HG02943 (cell line): ENCODE data around the gene LMO2.

ENCODE experiments used
- ATAC-seq: cut with Tn5 transposase; IDR thresholded peaks from one replicate; pipeline ENCODE4 v1.9.1; 2021; ENCODE audit warnings: mild to moderate bottlenecking, low read depth, moderate library complexity; ENCODE audit not compliant: unreplicated experiment

The LMO2 gene

GRCh38 chr11:33892906-33893594 lies 1.2 kb upstream of the LMO2 start:
- no peak for ATAC-seq

DNA sequence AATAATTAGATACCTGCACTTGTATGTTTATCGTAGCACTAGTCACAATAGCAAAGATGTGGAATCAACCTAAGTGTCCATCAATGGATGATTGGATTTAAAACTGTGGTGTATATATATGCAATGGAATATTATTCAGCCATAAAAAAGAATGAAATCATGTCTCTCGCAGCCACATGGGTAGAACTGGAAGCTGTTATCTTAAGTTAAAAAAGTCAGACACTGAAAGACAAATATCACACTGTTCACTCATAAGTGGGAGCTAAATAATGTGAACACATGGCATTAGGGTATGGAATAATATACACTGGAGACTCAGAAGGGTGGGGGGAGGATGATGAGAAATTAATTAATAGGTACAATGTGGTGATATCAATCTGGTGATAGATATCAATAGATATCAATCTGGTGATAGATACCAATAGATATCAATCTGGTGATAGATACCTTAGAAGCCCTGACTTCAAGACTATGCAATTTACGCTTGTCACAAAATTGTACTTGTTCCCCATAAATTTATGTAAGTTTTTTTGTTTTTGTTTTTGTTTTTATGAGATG lies 2.0 kb downstream of the LMO2 start:
- no peak for ATAC-seq

- ATAC-seq, result no peak
Observed at GRCh38 chr11:33889296-33889695, 2.6 kb downstream of the LMO2 start.

- no peak for ATAC-seq
Observed at GRCh38 chr11:33887886-33888285, 4.0 kb downstream of the LMO2 start.

DNA sequence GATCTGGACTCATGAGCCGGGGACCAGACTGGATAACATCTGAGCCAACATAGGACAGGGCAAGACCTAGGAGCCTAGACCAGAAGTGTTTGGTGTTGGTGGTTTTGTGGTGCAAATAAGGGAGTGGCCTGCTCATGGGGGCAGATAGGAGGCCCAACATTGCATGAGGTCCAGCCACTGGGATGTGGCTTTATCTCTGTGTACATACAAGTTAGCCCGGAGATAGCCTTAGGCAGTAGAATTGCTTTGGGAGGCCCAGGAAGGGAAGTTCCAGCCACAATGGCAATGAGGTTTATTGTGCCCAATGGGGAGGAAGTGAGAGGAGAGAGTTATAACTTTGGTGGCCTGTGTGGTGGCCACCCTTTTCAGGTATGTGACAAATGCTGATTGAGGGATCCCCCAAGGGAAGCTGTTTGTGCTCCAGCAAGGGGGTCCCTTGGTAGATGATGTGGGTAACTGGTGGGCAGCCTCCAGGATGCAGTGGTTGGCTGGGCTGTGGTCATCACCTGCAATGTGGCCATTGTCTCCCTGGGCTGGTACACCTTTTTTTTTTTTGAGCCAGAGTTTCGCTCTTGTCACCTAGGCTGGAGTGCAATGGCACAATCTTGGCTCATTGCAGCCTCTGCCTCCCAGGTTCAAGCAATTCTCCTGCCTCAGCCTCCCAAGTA lies 6.4 kb downstream of the LMO2 start:
- no peak for ATAC-seq

DNA sequence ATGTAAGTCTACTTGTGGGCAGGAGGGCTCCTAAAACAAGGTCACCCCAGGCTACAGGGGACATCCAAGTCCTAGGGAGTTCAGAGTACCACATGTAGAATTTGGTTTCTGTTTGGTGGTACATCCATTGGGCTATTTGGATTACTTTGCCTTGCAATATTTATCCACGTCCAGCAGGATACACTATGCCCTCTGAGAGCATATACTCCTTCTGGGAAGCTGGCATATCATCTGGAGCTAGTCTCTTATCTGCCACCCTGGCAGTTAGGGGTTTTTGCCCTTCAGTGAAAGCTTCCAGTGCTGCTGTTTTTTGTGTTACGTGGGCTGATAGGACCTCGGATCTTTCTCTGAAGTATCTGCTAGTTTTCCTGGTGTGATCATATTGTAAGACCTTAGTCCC lies 7.3 kb downstream of the LMO2 start:
- ATAC-seq, result no peak

GRCh38 chr11:33884035-33884434 lies 7.8 kb downstream of the LMO2 start:
- no peak for ATAC-seq

DNA sequence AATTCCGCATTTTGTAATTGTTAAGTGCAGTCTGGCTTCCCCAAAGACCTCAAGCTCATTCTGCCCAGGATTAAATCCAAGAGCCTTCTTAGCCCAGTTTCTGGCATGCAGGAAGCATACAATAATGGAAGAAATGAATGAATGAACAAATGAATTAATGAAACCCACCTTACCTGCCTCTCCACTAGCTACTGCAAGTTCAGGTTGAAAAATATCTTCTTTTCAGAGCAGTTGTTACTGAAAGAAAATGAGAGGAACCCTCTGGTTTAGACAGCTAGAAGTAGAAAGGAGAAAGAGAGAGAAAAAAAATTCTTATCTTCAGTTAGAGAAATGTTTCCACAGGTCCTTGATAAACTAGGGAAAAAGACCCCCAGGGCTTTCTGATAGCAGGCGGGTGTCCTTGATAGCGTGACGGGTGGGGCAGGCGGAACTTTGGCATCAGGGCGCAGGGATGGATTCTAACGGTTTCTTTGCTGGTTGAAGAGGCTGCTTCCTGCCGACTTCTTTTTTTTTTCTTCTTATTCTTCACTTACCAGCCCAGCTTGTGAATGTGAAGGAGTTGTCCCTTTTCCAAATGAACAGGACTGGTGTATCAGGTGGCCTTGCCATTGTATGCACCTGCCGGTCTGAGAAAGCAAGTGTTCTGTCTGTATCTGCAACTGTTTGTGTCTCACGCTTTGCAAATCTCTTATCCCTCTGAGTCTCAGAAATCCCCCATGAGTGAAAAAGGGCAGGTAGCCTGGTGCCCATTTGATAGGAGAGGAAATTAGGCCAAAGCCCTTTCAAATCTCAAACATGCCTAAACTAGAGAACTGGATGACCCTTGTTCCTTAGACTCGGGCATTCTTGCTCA lies 10.0 kb downstream of the LMO2 start:
- ATAC-seq, result no peak

DNA sequence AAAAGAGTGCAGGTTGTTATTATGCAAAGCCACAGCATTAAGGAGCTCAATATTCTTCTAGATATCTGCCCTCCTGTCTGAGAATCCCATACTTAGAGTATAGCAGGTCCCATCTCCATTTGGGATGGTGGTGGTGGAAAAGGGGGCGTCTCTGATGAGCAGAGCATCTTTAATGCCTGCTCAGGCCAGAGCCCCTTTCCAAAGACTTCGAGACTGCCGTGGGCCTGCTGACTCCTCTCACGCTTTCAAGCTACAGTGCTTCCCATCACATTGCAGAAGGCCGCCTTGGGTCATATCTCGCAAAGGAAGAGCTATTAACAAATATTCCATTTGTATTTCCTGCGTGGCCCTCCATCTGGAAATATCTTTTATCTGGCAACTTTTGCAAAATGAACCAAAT lies 10.9 kb downstream of the LMO2 start:
- no peak for ATAC-seq

- ATAC-seq, result no peak
Observed at GRCh38 chr11:33879375-33879774, 12.5 kb downstream of the LMO2 start.

- no peak for ATAC-seq
Observed at GRCh38 chr11:33877038-33877437, 14.8 kb downstream of the LMO2 start.

DNA sequence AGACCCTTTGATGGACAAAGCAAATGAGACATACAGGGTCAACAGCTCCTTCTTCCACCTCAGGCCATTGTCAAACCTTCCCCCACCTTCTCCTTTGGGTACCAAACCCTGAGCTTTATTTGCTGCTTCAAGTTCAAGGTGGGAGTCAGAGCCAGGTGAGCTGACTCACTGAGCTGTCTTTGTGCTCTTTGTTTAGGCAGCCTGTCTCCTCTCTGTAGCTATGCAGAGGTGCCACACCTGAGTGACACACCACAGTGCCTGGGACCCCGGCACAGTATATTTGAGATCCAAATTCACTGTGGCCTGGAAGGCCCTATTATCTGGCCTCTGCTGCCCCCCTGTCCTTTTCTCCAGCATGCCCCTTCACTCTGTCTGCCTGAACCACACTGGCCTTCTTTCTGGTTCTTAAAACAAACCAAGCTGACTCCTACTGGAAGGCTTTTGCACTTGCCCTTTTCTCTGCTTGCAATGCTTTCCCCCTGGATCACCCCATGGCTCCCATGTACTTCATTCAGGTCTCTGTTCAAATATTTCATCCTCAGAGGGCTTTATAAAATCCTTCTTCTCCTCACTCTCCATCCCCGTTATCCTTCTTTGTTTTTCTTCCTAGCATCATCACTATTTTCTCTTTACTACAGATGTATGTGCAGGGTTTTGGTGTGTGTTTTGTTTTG lies 16.1 kb downstream of the LMO2 start:
- ATAC-seq, result no peak

DNA sequence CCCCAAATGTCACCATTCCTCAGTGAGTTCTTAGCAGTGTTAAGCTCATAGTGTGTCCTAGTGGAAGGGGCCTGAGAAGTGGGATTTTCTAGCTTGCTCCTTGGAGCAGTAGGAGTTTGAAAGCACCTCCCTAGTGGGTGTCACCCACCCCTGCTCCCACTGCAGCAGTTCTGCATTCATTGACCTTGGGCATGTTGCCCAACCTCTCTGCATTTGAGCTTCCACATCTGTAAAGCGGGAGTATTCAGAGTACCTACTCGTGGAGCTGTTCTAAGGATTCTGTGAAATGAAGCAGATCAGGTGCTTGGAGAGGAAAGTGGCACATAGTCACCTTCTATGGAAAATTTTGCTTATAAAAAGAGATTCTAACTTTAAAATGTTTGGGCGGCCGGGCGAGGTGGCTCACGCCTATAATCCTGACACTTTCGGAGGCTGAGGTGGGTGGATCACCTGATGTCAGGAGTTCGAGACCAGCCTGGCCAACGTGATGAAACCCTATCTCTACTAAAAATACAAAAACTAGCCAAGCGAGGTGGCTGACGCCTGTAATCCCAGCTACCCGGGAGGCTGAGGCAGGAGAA lies 16.9 kb downstream of the LMO2 start:
- no peak for ATAC-seq

DNA sequence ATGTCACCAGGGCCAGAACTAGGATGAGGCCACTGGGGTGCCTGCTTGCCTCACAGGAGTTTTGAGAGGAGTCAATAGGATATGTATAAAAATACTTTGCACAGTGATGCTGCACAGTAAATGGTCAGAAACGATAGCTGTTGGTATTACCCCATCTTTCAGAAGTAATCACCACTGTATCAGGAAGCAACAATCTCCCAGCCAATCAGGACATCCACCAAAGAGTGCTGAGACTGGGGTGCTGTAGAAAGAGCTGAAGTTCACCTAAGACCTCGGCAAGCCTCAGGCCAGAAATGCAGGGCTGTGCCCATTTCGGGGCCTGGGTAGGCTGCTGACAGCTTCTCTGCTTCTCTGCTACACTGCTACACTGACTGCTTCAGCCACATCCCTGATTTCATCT lies 17.4 kb downstream of the LMO2 start:
- no peak for ATAC-seq

DNA sequence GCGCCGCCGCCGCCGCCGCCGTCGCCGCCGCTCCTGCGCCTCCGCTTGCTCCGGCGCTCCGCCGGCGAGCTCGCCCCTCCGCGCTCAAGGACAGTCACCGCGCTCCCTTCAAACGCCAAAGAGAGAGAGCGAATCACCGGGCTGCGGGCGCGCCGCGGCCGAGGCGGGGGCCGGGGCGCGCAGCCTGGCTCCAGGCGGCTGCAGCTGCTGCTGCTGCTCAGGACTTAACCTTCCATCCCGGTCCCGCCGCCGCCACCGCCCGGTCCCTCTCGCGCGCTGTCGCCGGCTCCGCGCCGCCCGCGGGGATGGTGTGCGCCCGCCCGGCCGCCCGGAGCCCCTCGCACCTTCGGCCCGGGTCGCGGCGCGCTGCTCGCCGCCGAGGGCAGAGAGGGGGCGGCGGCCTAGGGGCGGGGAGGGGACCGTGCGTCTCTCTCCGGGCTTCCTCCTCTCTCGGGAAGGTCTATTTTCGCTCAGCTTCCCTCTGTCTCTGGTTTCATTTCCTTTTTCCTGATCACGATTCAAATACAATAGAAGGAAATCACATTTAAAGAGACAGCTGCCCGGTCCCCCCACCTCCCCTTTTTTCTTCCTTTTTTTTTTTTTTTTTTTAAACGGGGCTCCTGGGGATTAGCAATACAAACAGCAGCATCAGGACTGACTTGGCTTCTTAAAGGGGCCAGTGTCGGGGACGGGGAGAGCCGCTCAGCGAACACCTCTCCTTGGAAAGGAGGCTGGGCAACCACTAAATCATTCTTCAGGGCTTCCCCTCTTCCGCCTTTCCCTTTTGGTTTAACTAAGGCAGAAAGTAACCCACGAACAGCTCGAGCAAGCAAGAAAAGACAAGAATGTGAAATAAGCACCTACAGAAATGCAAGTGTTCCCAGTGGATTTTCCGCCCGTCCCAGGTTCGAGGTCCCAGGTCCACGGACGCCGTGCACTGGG lies 22.1 kb downstream of the LMO2 start:
- no peak for ATAC-seq

DNA sequence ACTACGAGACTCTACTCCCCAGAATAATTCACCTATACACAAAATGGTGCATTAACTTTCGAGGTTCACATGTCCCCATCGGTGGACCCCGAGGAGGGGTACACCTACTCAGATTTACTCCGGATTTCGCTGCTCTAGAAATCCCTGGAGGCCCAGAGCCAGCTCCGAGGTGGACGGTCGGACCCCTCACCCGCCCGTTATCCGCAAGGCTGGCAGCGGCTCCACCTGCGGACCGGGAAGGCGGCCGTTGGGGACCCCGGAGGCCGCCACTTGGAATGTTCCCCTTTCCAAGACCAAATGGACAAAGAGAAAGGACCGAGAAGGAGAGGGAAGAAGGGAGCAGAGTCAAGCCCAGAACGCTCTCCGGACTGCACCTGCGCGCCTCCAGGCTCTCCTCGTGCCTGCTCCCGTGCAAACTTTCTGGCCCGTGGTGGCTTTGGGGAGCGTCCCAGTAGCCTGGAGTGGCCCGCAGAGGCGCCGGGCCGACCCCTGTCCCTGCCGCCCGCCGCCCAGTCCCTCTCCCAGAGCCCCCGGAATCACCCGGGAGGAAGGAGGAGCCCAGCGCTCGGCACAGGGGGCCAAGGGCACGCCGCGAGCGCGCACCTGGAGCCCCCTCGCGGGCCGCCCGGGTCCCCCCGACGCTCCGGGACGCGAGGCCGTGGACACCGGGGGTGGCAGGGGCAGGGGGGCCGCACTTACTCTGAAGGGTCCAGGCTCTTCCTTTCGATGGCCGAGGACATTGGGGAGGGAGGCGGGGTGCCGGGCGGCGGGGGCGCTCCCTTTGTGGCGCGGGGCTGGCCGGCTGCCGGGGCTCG lies 23.0 kb downstream of the LMO2 start:
- ATAC-seq, result no peak

DNA sequence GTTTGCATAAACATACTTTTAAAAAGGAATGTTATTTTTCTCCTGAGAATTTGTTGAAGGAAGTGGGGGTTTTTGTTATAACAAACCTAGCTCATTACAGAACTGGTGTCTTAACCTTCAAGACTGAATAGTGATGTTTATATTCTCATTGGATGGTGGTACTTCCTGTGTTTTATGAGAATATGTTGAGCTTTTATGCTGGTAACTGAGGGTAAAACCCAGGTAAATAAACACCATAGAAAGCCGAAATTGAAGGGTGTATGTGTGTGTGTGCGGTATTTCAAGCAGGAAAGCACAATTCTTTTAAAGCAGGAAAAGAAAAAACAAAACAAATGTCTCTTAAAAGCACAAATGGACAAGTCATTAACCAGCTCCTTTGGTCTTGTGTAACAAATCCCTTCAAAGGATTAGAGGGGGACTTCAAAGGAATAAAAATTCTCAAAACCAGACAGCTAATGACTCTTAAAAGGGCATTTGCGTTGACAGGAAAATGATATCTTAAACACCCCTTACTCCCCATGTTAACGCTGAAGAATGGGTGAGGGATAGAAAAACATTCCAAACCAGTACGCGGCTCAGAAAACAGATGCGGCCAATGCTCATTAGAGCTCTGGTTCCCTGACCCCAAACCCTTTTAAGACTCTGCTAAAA lies 23.8 kb downstream of the LMO2 start:
- no peak for ATAC-seq

DNA sequence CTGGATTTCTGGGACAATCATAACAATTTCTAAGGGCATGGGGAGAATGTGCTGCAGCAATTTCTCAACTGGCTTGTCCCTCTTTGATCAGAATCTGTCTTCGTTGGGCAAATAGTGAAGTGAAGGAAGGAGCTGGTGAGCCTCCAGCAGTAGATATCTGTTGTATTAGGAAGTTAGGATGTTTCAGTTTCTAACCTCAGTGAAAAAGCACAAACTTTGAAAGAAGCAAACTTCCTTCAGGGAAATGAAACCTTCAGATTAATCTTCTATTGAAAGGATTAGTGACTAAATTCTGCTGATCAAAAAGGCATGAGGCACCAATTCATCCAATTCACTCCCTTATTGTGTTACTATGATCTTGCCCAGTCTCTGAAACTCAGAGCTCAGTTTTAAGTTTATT lies 24.3 kb downstream of the LMO2 start:
- ATAC-seq, result no peak
